Measurements from ENCODE around the gene TDG.
A peak's percentile ranks its signal among the peaks of the same experiment; 100 is the strongest.

Gene TDG

GRCh38 chr12:103965590-103966504 lies at the start of gene TDG:
TDG (plus strand) TSS chr12:103965872; CDS start chr12:103966038, 166 bp downstream.
- DNase-seq, result peak; percentile 98

GRCh38 chr12:103917873-103918272 lies 47.8 kb upstream of the TDG start:
- no peak for DNase-seq

DNA sequence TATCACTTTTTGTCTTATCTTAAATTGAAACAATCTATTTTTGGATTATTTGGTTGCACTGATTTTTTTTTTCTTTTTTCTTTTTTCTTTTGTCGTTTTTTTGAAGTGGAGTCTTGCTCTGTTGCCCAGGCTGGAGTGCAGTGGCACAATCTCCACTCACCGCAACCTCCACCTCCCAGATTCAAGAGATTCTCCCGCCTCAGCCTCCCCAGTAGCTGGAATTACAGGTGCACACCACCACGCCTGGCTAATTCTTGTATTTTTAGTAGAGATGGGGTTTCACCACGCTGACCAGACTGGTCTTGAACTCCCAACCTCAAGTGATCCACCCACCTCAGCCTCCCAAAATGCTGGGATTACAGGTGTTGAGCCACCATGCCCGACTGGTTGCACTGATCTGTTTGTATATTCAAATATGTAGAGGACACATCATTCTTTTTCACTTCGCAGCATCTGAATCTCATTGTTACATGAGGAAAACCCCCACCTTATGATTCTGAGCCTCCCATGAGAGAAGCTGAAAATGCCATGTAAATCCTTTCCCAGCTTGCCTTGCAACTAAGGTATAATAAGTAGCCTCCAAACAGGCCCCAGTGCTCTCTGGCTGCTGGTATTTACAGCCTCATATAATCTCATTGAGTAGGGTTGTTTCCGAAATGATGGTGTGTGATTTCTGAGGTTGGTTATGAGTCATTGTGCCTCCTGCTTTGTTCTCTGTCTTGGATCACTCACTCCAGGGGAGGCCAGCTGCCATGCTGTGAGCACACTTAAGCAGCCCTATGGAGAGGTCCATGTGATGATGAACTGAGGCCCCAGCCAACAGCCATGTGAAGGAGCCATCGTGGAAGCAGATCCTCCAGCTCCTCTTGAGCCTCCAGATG lies 40.7 kb upstream of the TDG start:
- peak; percentile 67 for DNase-seq

DNA sequence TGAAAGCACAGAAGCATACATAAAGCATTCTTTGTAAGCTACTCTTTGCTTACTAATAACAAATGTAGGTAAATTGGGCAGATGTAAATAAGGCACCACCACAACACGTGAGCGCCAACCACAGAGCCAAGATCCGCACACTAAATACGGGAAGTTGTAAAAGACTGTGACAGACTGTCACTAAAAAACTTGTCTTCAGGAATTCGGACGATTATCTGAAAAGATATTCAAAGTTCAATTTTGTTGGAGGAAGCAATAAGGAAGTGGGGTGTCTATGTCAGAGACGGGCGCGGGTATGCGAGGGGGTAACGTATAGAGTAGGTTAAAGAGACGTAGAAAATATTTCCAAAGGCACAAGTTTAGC lies 37.0 kb upstream of the TDG start:
- peak; percentile 63 for DNase-seq

- DNase-seq, result peak; percentile 85
Observed at GRCh38 chr12:103929046-103929783, 36.5 kb upstream of the TDG start.

GRCh38 chr12:103929784-103930033 lies 36.0 kb upstream of the TDG start:
- no peak for DNase-seq

DNA sequence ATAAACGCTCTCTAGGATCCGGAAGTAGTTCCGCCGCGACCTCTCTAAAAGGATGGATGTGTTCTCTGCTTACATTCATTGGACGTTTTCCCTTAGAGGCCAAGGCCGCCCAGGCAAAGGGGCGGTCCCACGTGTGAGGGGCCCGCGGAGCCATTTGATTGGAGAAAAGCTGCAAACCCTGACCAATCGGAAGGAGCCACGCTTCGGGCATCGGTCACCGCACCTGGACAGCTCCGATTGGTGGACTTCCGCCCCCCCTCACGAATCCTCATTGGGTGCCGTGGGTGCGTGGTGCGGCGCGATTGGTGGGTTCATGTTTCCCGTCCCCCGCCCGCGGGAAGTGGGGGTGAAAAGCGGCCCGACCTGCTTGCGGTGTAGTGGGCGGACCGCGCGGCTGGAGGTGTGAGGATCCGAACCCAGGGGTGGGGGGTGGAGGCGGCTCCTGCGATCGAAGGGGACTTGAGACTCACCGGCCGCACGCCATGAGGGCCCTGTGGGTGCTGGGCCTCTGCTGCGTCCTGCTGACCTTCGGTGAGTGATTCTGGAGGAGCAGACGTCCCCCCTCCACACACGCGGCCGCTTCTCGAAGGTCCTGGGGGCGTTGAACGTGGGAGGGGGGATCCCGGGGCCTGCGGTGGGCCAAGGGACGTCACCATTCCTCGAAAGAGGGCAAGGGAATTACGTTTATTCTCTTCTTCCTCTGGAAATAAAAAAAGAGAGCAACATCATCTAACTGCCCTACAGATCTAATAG lies 35.5 kb upstream of the TDG start, which contains the start of gene HSP90B1:
Gene HSP90B1, plus strand, starts transcription at position 377 of the 753 bp plus-strand sequence. Its CDS starts 106 bp downstream, at position 483.
- DNase-seq, result peak; percentile 99

- DNase-seq, result peak; percentile 40
Observed at GRCh38 chr12:103930787-103931735, 34.6 kb upstream of the TDG start.

GRCh38 chr12:103933237-103933636 lies 32.4 kb upstream of the TDG start:
- DNase-seq, result no peak

GRCh38 chr12:103936679-103937078 lies 29.0 kb upstream of the TDG start:
- no peak for DNase-seq

GRCh38 chr12:103944964-103945363 lies 20.7 kb upstream of the TDG start:
- DNase-seq, result no peak

DNA sequence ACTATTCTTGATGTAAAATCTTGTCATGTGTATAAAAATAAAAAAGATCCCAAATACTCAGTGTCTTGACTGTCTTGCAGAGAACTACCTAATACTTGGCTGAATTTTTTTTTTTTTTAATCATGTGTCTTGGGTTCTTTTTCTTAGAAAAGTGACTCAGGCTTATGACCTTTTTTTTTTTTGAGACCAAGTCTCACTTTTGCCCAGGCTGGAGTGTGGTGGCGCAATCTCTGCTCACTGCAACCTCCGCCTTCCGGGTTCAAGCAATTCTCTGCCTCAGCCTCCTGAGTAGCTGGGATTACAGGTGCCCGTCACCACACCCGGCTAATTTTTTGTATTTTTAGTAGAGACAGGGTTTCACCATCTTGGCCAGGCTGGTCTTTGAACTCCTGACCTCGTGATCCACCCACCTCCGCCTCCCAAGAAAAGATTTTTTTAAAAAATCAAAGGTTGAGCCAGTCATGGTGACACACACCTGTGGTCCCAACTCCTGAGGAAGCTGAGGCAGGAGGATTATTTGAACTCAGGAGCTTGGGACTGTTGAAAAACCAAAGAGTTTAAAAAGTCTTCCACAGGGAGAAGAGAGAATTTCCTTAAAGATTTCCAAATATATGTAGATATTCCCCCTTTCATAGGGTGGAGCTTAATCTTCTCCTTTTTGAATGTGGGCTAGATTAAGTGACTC lies 17.7 kb upstream of the TDG start:
- DNase-seq, result no peak

DNA sequence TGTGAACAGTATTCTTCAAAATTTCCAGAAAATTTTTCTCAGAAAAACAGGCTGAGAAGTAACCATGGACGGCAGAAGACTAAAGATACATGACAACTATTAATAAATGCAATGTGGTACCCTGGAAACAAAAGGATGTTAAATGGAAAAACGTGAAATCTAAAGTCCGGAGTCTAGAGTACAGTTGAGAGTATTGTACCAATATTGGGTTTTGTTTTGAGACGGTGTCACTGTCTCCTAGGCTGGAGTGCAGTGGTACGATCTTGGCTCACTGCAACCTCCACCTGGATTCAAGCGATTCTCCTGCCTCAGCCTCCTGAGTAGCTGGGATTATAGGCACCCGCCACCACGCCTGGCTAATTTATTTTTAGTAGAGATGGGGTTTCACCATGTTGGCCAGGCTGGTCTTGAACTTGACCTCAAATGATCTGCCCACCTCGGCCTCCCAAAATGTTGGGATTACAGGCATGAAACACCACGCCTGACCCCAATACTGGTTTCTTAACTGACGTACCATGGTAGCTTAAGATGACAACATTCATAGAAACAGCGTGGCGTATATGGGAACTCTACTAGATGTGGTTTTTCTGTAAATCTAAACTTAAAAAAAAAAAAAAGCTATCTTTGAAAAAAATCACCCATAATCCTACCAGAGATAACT lies 16.8 kb upstream of the TDG start:
- no peak for DNase-seq

DNA sequence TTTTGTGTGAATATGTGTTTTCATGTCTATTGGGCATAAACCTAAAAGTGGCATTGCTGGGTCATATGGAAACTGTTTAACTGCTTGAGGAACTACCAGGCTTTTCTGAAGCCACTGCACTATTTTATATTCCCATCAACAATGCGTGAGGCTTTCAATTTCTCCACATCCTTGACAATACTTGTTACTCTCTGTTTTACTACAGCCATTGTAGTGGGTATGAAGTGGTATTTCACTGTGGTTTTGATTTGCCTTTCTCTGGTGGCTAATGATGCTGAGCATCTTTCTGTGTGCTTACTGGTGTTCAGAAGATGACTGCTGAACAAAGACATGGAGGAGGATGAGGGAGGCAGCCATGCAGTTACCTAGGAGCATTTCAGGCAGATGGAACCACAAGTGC lies 13.2 kb upstream of the TDG start:
- DNase-seq, result no peak

DNA sequence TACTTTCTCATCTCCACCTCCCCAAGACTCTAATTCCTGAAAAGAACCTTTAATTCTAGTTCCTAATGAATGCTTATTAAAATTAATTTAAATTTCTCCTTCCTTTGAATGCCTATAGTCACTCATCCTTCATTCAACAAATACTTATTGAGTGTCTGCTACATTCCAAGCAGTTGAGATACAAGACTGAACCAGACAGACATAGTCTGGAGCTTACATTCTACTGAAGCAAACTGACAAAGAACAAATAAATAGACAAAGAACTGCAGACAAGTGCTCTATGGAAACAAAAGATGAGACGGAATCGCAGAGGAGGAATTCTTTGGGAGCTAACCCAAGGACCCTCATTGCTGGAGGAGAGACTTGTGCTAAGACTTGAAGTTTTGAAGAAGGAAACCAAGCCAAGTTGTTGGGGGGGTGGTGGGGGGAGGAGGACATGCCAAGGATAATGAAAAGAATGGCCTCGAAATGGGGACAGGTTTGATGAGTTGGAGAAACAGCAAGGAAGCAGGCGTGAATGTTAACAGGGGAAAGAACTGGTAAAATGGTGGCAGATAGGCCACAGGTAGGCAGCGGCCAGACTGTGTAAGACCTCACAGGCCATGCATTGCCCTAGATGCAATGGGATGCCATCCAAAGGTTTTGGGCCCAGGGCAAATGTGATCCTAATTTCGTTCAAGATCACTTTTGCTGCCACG lies 9.7 kb upstream of the TDG start:
- peak; percentile 43 for DNase-seq

DNA sequence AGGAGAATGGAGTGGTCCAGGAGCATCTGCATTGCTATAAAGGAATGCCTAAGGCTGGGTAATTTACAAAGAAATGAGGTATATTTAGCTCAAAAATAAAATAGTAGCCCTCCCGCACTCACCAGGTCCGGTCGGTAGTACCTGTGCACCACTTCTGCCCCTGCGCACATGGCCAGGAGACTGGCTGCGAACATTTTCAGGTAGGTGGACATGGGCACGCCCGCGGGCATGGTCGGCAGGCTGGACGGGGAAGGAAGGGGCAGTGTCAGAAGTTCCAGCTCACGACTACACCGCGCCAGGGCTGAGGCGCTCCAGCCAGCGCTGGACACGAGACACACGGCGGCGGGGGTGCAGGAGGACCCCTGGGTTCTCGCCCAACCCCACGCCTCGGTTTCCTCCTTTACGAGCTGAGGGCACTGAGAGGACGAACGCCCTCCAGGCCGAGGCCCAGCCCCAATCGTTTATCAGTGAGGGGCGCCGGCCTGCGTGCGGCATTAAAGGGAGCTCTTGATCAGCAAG lies 9.1 kb upstream of the TDG start:
- DNase-seq, result no peak

DNA sequence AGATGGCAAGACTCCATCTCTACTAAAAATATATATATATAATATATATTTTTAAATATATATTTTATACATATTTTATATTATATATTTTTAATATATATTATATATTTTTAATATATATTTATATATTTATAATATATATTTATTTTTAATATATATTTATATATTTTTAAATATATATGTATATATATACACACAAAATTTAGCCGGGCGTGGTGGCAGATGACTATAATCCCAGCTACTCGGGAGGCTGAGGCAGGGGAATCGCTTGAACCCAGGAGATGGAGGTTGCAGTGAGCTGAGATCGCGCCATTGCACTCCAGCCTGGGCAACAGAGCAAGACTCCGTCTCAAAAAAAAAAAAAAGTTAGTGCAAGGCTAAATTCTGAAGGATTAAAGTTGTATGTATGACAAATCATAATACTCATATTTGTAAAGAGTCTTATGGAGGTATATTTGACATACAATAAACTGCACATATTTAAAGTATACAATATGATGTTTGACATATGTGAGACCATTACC lies 7.7 kb upstream of the TDG start:
- DNase-seq, result no peak

DNA sequence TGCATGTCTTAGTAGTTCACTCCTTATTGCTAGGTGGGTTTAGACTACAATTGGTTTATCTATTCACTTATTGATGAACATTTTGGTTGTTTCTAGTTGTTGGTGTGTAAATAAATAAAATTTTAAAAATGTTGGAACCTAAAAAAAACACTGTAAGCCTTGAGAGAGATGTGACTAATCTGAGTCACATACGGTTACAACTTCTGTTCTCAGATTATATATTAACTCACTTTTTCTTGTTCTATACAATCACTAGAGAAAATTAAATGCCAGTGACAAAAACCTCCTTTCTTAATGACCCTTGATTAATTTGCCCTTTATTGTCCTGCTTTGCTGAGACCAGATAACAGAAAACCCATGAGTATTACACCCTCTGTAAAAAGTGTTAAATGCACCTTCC lies 7.1 kb upstream of the TDG start:
- DNase-seq, result no peak
